ENCODE data around the gene HOXD10. TPM values are rescaled to one million over a fixed set of nuclear protein-coding genes. Genes with fewer than 3 reads are reported as not detected.

Gene HOXD10
- total RNA-seq, 1 experiment from 2014 or later = 0.03 TPM

- peak; percentile 75 for DNase-seq
- H3K27me3 ChIP-seq (ENCODE audit: control insufficient read depth, insufficient read depth, low read length) = peaks cover 98% of the 10 kb centered on the region
- H3K4me3 ChIP-seq (ENCODE audit: insufficient read depth, low read depth, low read length) = peak overlapping the region; percentile 16; the same call in 1 of the 2 replicates
- no peaks in the 10 kb centered on the region for H3K36me3 ChIP-seq (replicated peaks; ENCODE audit: control insufficient read depth, insufficient read depth, low read length)
Observed at GRCh38 chr2:176105078-176105729, 11.4 kb upstream of the HOXD10 start.

DNA sequence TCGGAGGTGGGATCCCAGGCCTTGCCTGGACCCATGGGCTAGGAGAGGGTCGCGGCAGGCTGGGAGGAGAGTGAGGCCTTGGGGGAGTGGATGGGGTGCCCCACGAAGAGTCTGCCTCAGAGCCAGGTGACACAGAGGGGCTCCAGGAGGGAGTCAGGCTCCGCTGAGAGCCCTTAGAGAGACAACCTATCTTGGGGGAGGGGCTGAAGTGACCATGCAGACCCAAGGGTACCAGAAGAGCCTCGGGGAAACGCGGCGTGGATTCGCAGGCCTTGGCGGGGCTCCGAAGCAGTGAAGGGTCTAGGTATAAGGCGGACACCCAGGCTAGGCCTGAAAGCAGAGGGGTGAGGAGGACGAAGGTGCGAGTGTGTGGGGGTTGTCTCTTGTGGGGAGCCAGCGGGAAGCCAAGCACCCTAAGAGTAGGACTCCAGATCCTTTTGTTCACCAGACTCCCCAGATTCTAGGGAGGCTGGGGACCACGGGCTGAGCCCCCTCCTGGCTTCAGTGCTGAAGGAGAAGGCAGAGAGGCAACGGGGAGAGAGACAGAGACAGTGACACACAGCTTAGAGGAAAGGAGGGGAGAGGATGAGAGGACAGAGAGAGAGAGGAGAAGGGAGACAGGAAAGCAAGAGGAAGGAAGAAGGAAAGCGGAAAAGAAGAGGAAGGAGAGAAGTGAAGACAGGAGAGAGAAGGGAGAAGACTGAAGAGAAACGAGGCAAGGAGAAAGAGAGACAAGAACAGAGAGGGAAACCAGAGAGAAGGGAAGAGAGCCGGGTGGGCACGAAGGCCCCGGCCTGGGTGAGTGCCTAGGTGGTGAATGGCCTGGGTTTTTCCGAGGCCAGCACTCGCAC lies 10.6 kb upstream of the HOXD10 start:
- no peak for DNase-seq
- Histone ChIP-seq H3K4me3 (ENCODE audit: insufficient read depth, low read depth, low read length) (peak overlapping the region; percentile 3; the same call in 1 of the 2 replicates), H3K36me3 (replicated peaks; ENCODE audit: control insufficient read depth, insufficient read depth, low read length) (no peaks in the 10 kb centered on the region), H3K27me3 (ENCODE audit: control insufficient read depth, insufficient read depth, low read length) (peaks cover 98% of the 10 kb centered on the region)

DNA sequence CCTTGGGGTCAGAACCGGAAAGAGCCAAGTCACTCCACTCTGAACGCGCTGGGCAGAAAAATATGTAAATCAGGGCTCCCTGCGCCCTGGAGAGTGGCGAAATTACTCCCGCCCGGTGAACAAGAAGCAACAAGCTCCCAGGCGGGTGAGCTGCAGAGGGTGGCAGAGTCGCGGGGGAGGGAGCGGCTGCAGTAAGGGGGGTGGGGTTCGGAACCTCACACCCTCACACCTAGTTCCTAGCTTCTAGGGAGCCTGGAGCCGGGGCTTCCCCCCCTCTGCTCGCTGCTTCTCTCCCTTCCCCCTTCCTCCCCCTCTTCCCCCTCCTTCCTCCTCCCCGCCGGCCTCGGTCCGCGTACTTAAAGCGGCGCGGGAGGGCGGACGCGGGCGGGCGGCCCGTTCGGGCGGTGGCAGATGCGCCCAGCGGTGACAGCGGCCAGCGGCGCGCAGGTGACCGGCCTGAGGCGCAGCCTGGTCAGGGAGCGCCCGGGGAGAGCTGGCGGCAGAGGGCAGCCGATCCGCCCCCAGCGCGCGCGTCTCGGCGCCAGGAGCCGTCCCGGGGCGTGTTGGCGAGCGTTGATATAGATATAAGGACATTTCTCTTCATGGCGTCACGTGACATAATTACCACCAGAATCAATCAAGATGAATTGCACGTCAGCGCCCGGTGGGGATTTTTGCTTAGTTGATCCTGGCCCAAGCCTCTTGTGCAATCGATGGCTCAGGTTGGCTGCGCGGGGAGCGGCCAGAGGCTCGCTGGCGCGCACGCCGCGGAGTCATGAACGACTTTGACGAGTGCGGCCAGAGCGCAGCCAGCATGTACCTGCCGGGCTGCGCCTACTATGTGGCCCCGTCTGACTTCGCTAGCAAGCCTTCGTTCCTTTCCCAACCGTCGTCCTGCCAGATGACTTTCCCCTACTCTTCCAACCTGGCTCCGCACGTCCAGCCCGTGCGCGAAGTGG lies 9.7 kb upstream of the HOXD10 start, which contains the start of gene HOXD11:
TSS of gene HOXD11 (plus strand) at position 700 of the 959 bp plus-strand sequence. CDS start at position 776, 76 bp downstream.
- Histone ChIP-seq H3K27me3 (ENCODE audit: control insufficient read depth, insufficient read depth, low read length) (peaks cover 98% of the 10 kb centered on the region), H3K36me3 (replicated peaks; ENCODE audit: control insufficient read depth, insufficient read depth, low read length) (no peaks in the 10 kb centered on the region), H3K4me3 (ENCODE audit: insufficient read depth, low read depth, low read length) (peak within 1 kb of the TSS; percentile 3; the same call in 1 of the 2 replicates)
- DNase-seq = peak; percentile 88

GRCh38 chr2:176107731-176108181 lies 8.8 kb upstream of the HOXD10 start:
- H3K4me3 ChIP-seq (ENCODE audit: insufficient read depth, low read depth, low read length) = no peak overlapping the region
- DNase-seq = peak; percentile 76
- peaks cover 98% of the 10 kb centered on the region for H3K27me3 ChIP-seq (ENCODE audit: control insufficient read depth, insufficient read depth, low read length)
- H3K36me3 ChIP-seq (replicated peaks; ENCODE audit: control insufficient read depth, insufficient read depth, low read length) = no peaks in the 10 kb centered on the region

- peaks cover 98% of the 10 kb centered on the region for H3K27me3 ChIP-seq (ENCODE audit: control insufficient read depth, insufficient read depth, low read length)
- no peaks in the 10 kb centered on the region for H3K36me3 ChIP-seq (replicated peaks; ENCODE audit: control insufficient read depth, insufficient read depth, low read length)
- no peak overlapping the region for H3K4me3 ChIP-seq (ENCODE audit: insufficient read depth, low read depth, low read length)
- DNase-seq = peak; percentile 38
Observed at GRCh38 chr2:176109192-176109901, 7.2 kb upstream of the HOXD10 start.

- Histone ChIP-seq H3K36me3 (replicated peaks; ENCODE audit: control insufficient read depth, insufficient read depth, low read length) (no peaks in the 10 kb centered on the region), H3K27me3 (ENCODE audit: control insufficient read depth, insufficient read depth, low read length) (peaks cover 98% of the 10 kb centered on the region), H3K4me3 (ENCODE audit: insufficient read depth, low read depth, low read length) (no peak overlapping the region)
- no peak for DNase-seq
Observed at GRCh38 chr2:176109946-176110345, 6.6 kb upstream of the HOXD10 start.

- H3K27me3 ChIP-seq (ENCODE audit: control insufficient read depth, insufficient read depth, low read length) = peaks cover 98% of the 10 kb centered on the region
- no peaks in the 10 kb centered on the region for H3K36me3 ChIP-seq (replicated peaks; ENCODE audit: control insufficient read depth, insufficient read depth, low read length)
Observed at GRCh38 chr2:176110415-176111308, 5.9 kb upstream of the HOXD10 start.

GRCh38 chr2:176111309-176111663 lies 5.3 kb upstream of the HOXD10 start:
- no peak overlapping the region for H3K4me3 ChIP-seq (ENCODE audit: insufficient read depth, low read depth, low read length)

More at GRCh38 chr2:176110415-176111308, 5.9 kb upstream of the HOXD10 start:
- no peak for DNase-seq
- H3K4me3 ChIP-seq (ENCODE audit: insufficient read depth, low read depth, low read length) = no peak overlapping the region

GRCh38 chr2:176111846-176112374 lies 4.7 kb upstream of the HOXD10 start:
- Histone ChIP-seq H3K27me3 (ENCODE audit: control insufficient read depth, insufficient read depth, low read length) (peaks cover 99% of the 10 kb centered on the region), H3K36me3 (replicated peaks; ENCODE audit: control insufficient read depth, insufficient read depth, low read length) (no peaks in the 10 kb centered on the region), H3K4me3 (ENCODE audit: insufficient read depth, low read depth, low read length) (no peak overlapping the region)
- DNase-seq = peak; percentile 64

More at GRCh38 chr2:176111309-176111663, 5.3 kb upstream of the HOXD10 start:
- peak; percentile 90 for DNase-seq
- Histone ChIP-seq H3K36me3 (replicated peaks; ENCODE audit: control insufficient read depth, insufficient read depth, low read length) (no peaks in the 10 kb centered on the region), H3K27me3 (ENCODE audit: control insufficient read depth, insufficient read depth, low read length) (peaks cover 98% of the 10 kb centered on the region)

DNA sequence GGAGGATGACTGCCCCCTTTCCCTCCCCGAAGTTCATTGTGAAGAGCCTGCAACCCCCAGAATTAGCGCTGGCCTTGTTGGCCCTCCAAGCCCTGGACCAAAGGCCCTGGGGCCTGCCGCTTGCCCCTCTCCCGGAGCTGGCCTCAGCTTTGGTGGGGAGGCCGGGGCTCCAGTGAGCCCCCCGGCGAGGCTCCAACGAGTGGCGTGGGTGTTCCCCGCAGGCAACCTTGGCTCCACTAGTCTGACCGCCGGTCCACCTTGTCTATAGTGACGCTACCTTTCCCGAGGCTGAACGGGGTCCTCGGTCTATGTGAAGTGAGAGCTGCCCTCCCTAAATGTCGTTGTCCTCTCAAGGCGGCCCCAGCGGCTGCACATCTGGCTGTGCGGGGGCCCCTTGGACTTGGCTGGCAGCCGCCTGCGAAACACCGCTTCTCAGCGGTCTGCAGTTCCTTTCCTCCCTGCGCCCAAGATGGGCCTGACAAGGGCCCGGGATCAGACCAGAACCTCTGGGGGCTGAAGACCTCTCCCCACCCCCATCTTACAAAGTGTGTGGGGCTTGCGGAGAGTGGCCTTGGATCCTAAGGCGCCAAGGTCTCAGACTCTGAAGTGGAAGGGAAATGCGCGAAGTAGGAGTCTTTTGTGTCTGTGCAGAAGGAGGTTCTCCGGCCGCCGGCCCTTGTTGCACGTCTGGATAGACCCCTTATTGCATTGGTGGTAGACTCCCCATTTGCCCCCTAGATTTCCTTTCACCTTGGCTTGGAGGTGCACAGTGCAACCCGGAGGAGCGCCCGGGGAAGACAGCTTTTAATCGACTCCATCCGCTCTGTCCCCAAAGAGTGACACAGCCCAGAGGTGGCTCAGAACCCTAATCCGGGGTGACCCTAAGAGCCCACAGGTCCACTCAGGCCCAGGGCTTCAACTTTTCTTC lies 3.9 kb upstream of the HOXD10 start:
- peak; percentile 64 for DNase-seq
- no peaks in the 10 kb centered on the region for H3K36me3 ChIP-seq (replicated peaks; ENCODE audit: control insufficient read depth, insufficient read depth, low read length)
- H3K4me3 ChIP-seq (ENCODE audit: insufficient read depth, low read depth, low read length) = no peak overlapping the region
- peaks cover 100% of the 10 kb centered on the region for H3K27me3 ChIP-seq (ENCODE audit: control insufficient read depth, insufficient read depth, low read length)

GRCh38 chr2:176114120-176114929 lies 2.3 kb upstream of the HOXD10 start:
- no peak for DNase-seq
- Histone ChIP-seq H3K27me3 (ENCODE audit: control insufficient read depth, insufficient read depth, low read length) (peaks cover 100% of the 10 kb centered on the region), H3K4me3 (ENCODE audit: insufficient read depth, low read depth, low read length) (no peak overlapping the region), H3K36me3 (replicated peaks; ENCODE audit: control insufficient read depth, insufficient read depth, low read length) (no peaks in the 10 kb centered on the region)
